K562 (cell line): ENCODE results near the gene ARHGAP8. TPM values are rescaled to one million over a fixed set of nuclear protein-coding genes. Genes with fewer than 3 reads are reported as not detected.

Experiments used
- ATAC-seq: fragments of 200-7000 bp; cut with Tn5 transposase; 3 replicates; pipeline ENCODE4 v1.9.1; 2020; ENCODE audit warnings: moderate library complexity
- BruUV-seq: library from RNA; stranded (reverse); fragments of 400-500 nt; replicated peaks from 2 replicates; lab custom pipeline; 2021; lab: Mats Ljungman, UMichigan
- CTCF ChIA-PET: fragments of 300-600 bp; formaldehyde crosslinking; extraction: SDS; loops from one replicate; lab custom pipeline; 2021; ENCODE audit warnings: low intra/inter-chr PET ratio; lab: Yijun Ruan, JAX
- POLR2A ChIA-PET: fragments of 300-600, 350-650 bp; sonication (Branson Sonifier 250); formaldehyde crosslinking; extraction: SDS; loops from one replicate; lab custom pipeline; 2021; ENCODE audit warnings: antibody characterized with exemption, inconsistent platforms; lab: Yijun Ruan, JAX
- DNase-seq, 4 experiments: peaks; one replicate each; pipeline versions ENCODE4 v3.0.0 to v3.0.0-alpha.2; 2011 to 2018; ENCODE audit warnings: low spot score in 3 of 4, mixed read lengths in 3 of 4; ENCODE audit errors: extremely low read depth in 1 of 4
- FAIRE-seq: peaks from 2 replicates; lab custom pipeline; 2011; peaks lifted over from hg19 to GRCh38; lab: Jason Lieb, UNC
- H2AFZ ChIP-seq: 2 replicates; pipeline ENCODE4 v1.6.0; 2011; ENCODE audit warnings: low read depth, low read length, control low read depth, inconsistent platforms
- H3K27ac ChIP-seq: fragments of 200-600 bp; 3 replicates; pipeline ENCODE4 v1.8.0; 2011; ENCODE audit warnings: low read depth, mild to moderate bottlenecking, control low read depth, inconsistent platforms, low read length, moderate library complexity, mixed read lengths; ENCODE audit errors: extremely low read depth
- H3K27me3 ChIP-seq, 2 experiments: fragments of 300-600 bp in 1 of 2; 2 replicates in 1 of 2; 3 replicates in 1 of 2; pipeline versions ENCODE4 v1.6.0 to v1.8.0; 2011; ENCODE audit warnings: inconsistent platforms in 2 of 2, low read length in 2 of 2, mild to moderate bottlenecking in 1 of 2, mixed read lengths in 1 of 2, moderate library complexity in 1 of 2; ENCODE audit not compliant: control insufficient read depth in 2 of 2, insufficient read depth in 2 of 2
- H3K36me3 ChIP-seq: fragments of 300-600 bp; 3 replicates; pipeline ENCODE4 v1.8.0; 2011; ENCODE audit warnings: mild to moderate bottlenecking, low read length, inconsistent platforms; ENCODE audit not compliant: control insufficient read depth, insufficient read depth
- H3K4me1 ChIP-seq, 2 experiments: fragments of 200-600 bp in 1 of 2; replicated peaks in 1 of 2; 2 replicates in 1 of 2; 3 replicates in 1 of 2; pipeline versions ENCODE4 v1.5.1 to v1.8.0; 2011; ENCODE audit warnings: inconsistent platforms in 2 of 2, low read length in 2 of 2, mild to moderate bottlenecking in 1 of 2, mixed read lengths in 1 of 2, moderate library complexity in 1 of 2; ENCODE audit not compliant: control insufficient read depth in 2 of 2, insufficient read depth in 2 of 2
- H3K4me2 ChIP-seq: 2 replicates; pipeline ENCODE4 v1.6.1; 2011; ENCODE audit warnings: low read length, control low read depth, inconsistent platforms, mixed read lengths; ENCODE audit not compliant: insufficient read depth
- H3K4me3 ChIP-seq: fragments of 200-600 bp; sonication (generic), shearing (Covaris generic); 2 replicates; pipeline ENCODE4 v1.5.1; 2016; ENCODE audit warnings: control low read depth, inconsistent platforms
- H3K79me2 ChIP-seq: fragments of 200-600 bp; 3 replicates; pipeline ENCODE4 v1.8.0; 2011; ENCODE audit warnings: low read length, inconsistent platforms; ENCODE audit not compliant: control insufficient read depth, insufficient read depth
- H3K9ac ChIP-seq, 2 experiments: 2 replicates each; pipeline versions ENCODE4 v1.6.0 to v1.6.1; 2011; ENCODE audit warnings: low read depth in 2 of 2, low read length in 2 of 2, control low read depth in 1 of 2, inconsistent platforms in 1 of 2, mild to moderate bottlenecking in 1 of 2, mixed read lengths in 1 of 2; ENCODE audit not compliant: insufficient read depth in 1 of 2
- H3K9me1 ChIP-seq: one replicate; pipeline ENCODE4 v1.6.0; 2011; ENCODE audit warnings: inconsistent platforms, mild to moderate bottlenecking, low read length, moderate library complexity; ENCODE audit not compliant: control insufficient read depth, insufficient read depth
- H3K9me3 ChIP-seq: replicated peaks from 2 replicates; pipeline ENCODE4 v1.5.1; 2011; ENCODE audit warnings: low read depth, low read length, inconsistent platforms; ENCODE audit not compliant: control insufficient read depth, insufficient read depth
- H4K20me1 ChIP-seq: replicated peaks from 2 replicates; pipeline ENCODE4 v1.6.1; 2011; ENCODE audit warnings: low read length, inconsistent platforms, mixed read lengths; ENCODE audit not compliant: control insufficient read depth, insufficient read depth
- NFYB ChIP-seq: IDR thresholded peaks from 2 replicates; pipeline ENCODE4 v1.6.1; 2011; ENCODE audit warnings: mild to moderate bottlenecking, moderate library complexity; ENCODE audit not compliant: insufficient read length; ENCODE audit errors: extremely low read depth
- RAD51 ChIP-seq: fragments of 450-650 bp; IDR thresholded peaks from 2 replicates; pipeline ENCODE4 v1.7.1; 2016; ENCODE audit warnings: low read depth, mild to moderate bottlenecking, borderline replicate concordance
- RBM22 ChIP-seq: fragments of 200-400 bp; formaldehyde crosslinking; IDR thresholded peaks from 2 replicates; pipeline ENCODE4 v1.6.1; 2018; ENCODE audit warnings: low read length, low read depth; ENCODE audit not compliant: poor library complexity, severe bottlenecking
- WGBS: fragments of 100-300 bp; shearing (Covaris generic); methylation state at CpG from one replicate; pipeline ENCODE4 v1.1.6; 2016; ENCODE audit warnings: low coverage, mixed read lengths; ENCODE audit not compliant: insufficient coverage; ENCODE audit errors: missing lambda C conversion rate; 5-methylcytosine and 5-hydroxymethylcytosine counted together
- in situ Hi-C: fragments of 300-500 bp; cut with MboI; formaldehyde crosslinking; loops from 4 replicates; pipeline ENCODE4 v1.15.0; 2018; ENCODE audit warnings: inconsistent platforms, mixed read lengths
- intact Hi-C: fragments of 100-400 bp; cut with micrococcal nuclease; formaldehyde crosslinking; loops from 2 replicates; pipeline ENCODE4 v1.14.2; 2022
- polyA plus RNA-seq, 8 experiments: library from polyadenylated mRNA; depleted of rRNA in 4 of 8; stranded (reverse) in 5 of 8; unstranded in 3 of 8; fragments of >200 nt; fragmentation: Nextera tagmentation in 2 of 8; fragmentation: Illumina TruSeq in 1 of 8; extraction: Ambion mirVana in 2 of 8; extraction: Trizol in 1 of 8; gene quantifications; 2 replicates each; pipeline versions ENCODE4 v1.2.1 to v1.2.3, GENCODE V29; 2011 to 2014; ENCODE audit warnings: inconsistent platforms in 1 of 8, missing spikeins in 1 of 8
- total RNA-seq, 7 experiments: library from RNA; depleted of rRNA in 6 of 7; stranded (reverse); fragments of >200 nt in 6 of 7; fragmentation: Illumina TruSeq in 2 of 7; extraction: Trizol in 2 of 7; gene quantifications; 2 replicates each; pipeline versions ENCODE4 v1.2.1 to v1.2.3, GENCODE V29; 2011 to 2021; ENCODE audit warnings: low replicate concordance in 1 of 7
- TF ChIP-seq, protein P1 (sequence below): fragments of 250-450 bp; sonication (Bioruptor Pico); IDR thresholded peaks from 2 replicates; pipeline ENCODE4 v1.8.0; 2022; ENCODE audit warnings: moderate library complexity, mild to moderate bottlenecking, inconsistent platforms
- TF ChIP-seq, protein P2 (sequence below): sonication (generic); formaldehyde crosslinking; IDR thresholded peaks from 2 replicates; pipeline ENCODE4 v1.9.0; 2022; ENCODE audit warnings: mild to moderate bottlenecking, missing genetic modification reagents
- TF ChIP-seq, protein P3 (sequence below), 2 experiments: fragments of 450-650 bp in 1 of 2; sonication (generic) in 1 of 2; formaldehyde crosslinking in 1 of 2; IDR thresholded peaks in 1 of 2; conservative IDR thresholded peaks in 1 of 2; 2 replicates each; pipeline versions ENCODE4 v1.6.1 to v1.8.1; 2016 to 2023; ENCODE audit warnings: mild to moderate bottlenecking in 2 of 2, moderate library complexity in 2 of 2, inconsistent platforms in 1 of 2, missing genetic modification reagents in 1 of 2
- TF ChIP-seq, protein P4 (sequence below): sonication (generic); formaldehyde crosslinking; IDR thresholded peaks from 2 replicates; pipeline ENCODE4 v1.5.0; 2020; ENCODE audit warnings: missing genetic modification reagents

ARHGAP8 gene
- total and polyA plus RNA-seq, 9 of the 15 experiments (the other 6 are each of a cell fraction or from before 2014, with no cell fraction given): 0.15 to 2.2 (median 0.62) TPM

- TF ChIP-seq RBM22: no peak
- TF ChIP-seq, protein P1, sequence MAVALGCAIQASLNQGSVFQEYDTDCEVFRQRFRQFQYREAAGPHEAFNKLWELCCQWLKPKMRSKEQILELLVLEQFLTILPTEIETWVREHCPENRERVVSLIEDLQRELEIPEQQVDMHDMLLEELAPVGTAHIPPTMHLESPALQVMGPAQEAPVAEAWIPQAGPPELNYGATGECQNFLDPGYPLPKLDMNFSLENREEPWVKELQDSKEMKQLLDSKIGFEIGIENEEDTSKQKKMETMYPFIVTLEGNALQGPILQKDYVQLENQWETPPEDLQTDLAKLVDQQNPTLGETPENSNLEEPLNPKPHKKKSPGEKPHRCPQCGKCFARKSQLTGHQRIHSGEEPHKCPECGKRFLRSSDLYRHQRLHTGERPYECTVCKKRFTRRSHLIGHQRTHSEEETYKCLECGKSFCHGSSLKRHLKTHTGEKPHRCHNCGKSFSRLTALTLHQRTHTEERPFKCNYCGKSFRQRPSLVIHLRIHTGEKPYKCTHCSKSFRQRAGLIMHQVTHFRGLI: no peak
Measured at GRCh38 chr22:44862281-44862680, 109.9 kb downstream of the ARHGAP8 start (continued).

GRCh38 chr22:44862981-44863860, 110.8 kb downstream of the ARHGAP8 start:
- H3K9me3 ChIP-seq: no peaks in the 10 kb centered on the region
- intact Hi-C loops (no loop called here), in situ Hi-C loops (no loop called here)
- ATAC-seq (peak; percentile 91), FAIRE-seq (no peak), DNase-seq (peak; percentile 10 to 73 (median 60))
- no peaks in the 10 kb centered on the region for H3K36me3 ChIP-seq
- H2AFZ ChIP-seq: no peak overlapping the region
- no peaks in the 10 kb centered on the region for H3K9me1 ChIP-seq
- TF ChIP-seq RAD51: peak; percentile 43; the same call in 1 of the 2 replicates
- TF ChIP-seq, protein P2, sequence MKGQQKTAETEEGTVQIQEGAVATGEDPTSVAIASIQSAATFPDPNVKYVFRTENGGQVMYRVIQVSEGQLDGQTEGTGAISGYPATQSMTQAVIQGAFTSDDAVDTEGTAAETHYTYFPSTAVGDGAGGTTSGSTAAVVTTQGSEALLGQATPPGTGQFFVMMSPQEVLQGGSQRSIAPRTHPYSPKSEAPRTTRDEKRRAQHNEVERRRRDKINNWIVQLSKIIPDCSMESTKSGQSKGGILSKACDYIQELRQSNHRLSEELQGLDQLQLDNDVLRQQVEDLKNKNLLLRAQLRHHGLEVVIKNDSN (CRISPR knock-in tag): peak; percentile 38; the same call in 1 of the 2 replicates
- TF ChIP-seq, protein P3, sequence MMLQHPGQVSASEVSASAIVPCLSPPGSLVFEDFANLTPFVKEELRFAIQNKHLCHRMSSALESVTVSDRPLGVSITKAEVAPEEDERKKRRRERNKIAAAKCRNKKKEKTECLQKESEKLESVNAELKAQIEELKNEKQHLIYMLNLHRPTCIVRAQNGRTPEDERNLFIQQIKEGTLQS (IDR thresholded peaks at IDR 0.05): no peak
- TF ChIP-seq, protein P3 (CRISPR knock-in tag; conservative IDR thresholded peaks at IDR 0.05): no peak
- TF ChIP-seq, protein P4, sequence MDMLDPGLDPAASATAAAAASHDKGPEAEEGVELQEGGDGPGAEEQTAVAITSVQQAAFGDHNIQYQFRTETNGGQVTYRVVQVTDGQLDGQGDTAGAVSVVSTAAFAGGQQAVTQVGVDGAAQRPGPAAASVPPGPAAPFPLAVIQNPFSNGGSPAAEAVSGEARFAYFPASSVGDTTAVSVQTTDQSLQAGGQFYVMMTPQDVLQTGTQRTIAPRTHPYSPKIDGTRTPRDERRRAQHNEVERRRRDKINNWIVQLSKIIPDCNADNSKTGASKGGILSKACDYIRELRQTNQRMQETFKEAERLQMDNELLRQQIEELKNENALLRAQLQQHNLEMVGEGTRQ (CRISPR knock-in tag): peak; percentile 75
- TF ChIP-seq NFYB: peak; percentile 50
- no peak overlapping the region for H3K4me3 ChIP-seq
- BruUV-seq: no TSS peak
- H3K9ac ChIP-seq: no peak overlapping the region
- H3K27me3 ChIP-seq: peaks cover 0 to 7% of the 10 kb centered on the region in 2 experiments; a peak in 2 of 5 replicates
- H3K79me2 ChIP-seq: no peaks in the 10 kb centered on the region
- H3K4me1 ChIP-seq: no peaks in the 10 kb centered on the region
- H3K27ac ChIP-seq: no peak overlapping the region
- POLR2A ChIA-PET: no interaction called here
- CTCF ChIA-PET: no interaction called here
- 8% methylated on average over 13 of the region's 19 CpGs for WGBS
- no peak overlapping the region for H3K4me2 ChIP-seq
- no peaks in the 10 kb centered on the region for H4K20me1 ChIP-seq
